ENCODE results near the gene SLC51B.
A peak's percentile ranks its signal among the peaks of the same experiment; 100 is the strongest.
"Not testable (repeated sequence)": the region's sequence is repeated elsewhere in the genome, so short reads cannot be mapped to it uniquely, and the experiment has no call there.

SLC51B gene

DNA sequence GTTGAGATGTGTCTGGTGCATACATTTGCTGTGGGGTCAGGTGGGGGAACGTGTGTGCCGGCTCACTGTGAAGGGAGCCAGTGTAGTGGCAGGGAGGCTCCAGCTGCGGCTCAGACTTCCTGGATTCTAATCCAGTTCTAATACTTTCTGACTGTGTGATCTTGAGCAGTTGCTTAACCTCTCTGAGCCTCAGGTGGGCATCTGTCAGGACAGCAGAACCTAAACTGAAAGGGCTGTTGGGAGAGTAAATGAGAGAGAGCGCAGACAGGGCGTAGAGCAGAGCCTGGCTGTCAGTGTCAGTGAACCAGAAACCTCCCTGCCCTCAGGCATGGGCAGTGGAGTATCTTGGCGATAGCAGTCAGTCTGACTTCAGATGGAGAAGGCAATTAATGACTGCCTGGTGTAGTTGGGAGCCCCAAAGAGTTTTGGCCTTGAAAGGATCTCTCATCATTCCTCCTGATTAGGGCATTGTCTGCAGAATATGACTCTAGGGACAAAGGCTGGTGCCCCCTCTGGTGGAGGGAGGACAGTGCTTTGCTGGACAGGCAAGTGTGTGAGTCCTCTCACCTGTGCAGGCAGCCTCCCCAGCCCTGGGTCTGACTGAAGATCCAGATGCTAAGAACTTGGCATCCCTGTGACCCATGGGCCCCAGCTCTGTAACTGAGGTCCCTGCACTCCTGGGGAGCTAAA, 40.9 kb downstream of the SLC51B start:
- DNase-seq: no peak

DNA sequence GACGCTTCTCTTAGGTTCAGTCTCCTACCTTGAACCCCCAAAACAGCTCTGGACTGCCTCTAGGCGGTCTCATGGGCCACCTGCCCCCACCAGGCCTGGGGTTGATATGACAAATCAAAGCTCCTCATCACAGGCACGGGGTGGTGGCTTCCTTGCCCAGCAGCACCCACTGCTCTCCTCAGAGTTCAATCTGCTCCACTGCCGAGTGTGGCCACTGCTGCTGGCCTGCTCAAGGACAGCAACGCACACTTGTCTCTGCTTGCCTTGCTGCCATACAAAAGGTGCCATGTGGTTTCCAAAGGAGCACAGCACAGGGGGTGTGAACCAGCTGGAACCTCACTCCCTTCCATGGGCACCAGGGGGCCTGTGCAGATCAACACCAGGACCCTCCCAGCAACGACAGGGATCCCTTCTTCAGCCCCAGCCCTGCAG, 41.5 kb downstream of the SLC51B start:
- no peak for DNase-seq

DNA sequence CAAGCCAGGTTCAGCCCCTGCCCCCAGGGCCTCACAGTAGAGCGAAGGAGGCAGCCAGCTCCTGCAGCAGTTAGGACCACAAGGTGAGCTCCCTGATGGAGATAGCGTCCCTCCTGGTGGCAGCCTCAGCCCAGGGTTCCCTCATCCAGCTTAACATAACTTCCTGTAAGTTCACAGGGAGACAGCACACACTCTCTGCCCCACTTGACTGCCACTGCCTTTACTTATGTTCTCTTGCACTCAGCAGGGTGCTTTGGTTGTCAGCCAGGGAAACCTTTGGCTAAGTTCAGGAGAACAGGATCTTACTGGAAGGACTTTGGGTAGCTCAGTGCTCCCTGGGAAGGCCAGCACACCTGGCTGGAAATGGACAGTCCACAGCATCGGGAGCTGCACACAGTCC, 42.2 kb downstream of the SLC51B start:
- DNase-seq: peak; percentile 42

DNA sequence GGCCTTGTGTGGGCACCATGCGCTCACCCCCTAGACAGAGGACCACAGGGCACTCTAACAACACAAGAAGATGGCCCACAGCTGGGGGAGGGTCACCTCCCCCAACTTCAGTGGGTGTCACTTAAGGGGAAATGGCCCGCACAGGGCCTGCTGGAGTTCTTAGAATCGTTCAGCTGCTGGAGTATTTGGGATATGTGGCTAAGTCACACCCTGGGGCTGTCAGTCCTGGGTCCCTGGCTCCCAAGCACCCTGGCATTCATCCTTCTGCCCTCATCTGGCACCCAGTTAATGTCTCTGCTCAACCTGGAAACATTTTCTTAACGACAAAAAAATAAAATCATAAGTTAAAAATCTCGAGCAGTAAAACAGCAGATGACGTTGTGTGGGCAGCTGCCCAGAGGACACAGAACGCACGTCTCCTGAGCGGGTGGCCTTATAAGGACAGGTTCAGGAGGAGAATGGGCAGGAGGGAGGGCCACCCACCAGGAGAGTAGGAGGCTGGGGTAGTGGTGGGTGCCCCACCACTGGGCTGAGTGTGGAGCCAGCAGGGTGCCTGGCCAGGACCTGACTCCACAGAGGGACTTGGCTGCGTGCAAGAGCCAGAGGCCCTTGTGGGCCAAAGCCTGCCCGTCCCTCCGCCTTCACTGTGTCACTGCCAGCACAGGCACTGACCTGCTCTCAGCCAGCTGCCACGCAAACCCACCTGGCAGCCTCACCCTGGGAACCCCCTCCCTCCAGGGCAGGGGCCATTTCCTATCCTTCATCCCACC, 42.9 kb downstream of the SLC51B start:
- DNase-seq: no peak

DNA sequence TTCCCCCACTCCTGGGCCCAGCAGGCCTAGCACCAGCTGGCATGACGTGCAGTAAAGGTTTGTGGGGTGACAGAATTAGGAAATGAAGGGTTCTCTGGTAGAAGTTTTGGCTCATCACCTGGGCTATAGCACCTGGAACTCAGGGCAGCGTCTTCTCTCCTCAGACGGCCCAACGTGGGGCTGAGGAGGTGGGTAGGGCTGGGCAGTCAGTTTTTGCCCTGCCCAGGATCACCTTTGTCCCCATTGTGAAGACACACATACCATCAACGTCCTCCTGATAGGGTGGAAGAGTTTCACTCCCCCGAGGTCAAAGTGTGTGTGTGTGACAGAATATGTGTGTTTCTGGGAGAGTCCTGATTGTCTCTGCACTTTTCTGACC, 43.4 kb downstream of the SLC51B start:
- DNase-seq: no peak

DNA sequence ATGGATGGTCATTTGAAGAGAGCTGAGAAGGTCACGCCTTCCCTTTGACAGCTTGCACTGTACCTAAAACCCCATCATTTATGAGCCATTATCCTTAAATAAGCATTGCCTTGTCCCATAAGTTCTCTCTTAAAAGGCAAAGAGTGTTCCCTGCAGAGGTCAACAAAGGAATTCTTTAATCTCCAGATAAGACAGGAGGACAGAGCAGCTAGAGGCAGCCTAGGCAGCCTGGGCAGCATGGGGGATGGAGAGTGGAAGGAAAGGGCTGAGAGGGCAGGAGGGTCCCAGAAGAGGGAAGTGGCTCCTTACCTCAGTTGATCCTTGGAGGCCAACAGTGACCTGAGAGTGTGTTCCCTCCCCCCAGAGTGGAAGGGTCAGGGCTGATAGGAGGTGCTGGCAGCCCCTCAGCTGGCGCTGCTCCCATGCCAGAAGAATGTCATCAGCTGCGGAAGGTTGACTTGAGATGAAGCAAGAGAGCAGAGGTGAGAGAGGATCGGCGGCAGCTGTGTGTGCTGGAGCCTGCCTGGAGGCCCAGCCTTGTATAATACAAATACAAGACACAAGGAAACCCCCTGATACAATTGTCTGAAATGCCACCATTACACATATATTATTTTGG, 44.1 kb downstream of the SLC51B start:
- DNase-seq: no peak

DNA sequence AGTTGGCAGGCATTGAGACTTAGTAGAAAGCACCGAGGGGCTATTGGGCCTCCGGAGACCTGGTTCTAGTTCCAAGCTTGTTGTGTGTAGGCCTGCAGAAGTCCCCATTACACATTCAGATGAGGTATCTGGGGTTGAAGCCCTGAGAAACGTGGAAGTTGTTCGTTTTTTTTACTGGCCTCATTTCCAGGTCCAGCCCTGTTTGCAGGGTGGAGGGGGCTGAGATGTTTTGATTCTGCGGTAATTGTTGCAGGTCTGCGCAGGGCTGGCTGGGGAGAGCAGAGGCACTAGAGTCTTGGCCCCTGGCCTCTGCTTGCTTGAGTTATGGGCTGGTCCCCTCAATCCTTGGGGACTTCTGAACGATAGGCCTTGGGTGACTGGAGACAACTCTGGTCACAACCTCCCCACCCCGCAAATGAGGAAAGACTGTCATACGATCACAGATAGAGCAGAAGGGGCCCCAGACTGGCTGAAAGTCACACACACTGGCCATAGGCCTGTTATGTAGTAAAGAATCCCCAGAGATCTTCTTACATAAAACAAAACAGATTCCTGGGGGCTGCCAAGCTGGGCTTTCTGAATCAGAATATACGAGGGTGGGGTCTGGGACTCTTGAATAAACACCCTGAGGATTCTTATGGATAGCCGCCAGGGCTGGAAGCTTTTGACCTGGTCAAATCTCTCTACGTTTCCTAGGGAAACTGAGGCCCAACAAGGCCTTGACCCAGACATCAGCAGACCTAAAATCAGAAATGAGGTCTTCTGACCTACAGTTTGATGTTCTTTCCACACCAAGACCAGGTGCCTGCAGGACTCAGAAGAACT, 47.0 kb downstream of the SLC51B start:
- no peak for DNase-seq

DNA sequence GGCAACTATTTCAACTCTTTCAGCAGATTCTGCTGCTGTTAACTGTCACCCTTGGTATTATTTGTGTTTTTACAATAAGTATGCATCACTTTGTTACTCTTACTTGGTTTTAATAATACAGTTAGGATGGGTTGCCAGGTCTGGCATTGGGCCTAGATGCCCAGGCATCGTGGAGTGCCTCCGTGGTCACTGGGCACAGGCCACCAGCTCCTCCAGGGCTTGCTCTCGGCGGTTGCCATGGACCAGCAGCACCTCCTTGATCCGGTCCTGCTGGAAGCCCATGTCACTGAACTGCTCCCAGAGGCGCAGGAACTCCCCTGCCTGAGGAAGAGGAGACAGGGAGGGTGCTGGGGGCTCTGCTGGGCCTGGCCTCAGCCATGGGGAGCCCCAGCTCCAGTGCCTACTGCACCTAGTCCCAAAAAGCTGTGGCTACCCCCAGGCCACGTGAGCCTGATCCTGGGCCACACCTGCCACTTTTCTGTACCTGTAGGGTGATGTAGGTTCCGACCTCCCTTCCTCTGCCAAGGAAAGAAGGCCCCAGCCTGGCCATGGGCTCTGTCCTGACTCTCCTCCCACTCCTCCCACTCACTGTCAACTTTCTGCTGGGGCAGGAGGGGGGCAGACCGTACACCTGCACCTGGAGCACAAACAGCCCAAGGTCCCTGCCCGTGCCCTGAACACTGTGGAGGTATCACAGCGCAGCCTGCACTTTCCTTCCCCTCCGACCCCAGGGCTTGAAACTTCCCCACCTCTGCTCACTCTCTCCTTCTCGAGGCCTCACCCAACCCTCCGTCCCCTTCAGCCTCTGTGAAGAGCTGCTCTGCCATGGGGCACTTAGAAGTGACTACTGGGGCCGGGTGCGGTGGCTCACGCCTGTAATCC, 48.0 kb downstream of the SLC51B start:
- DNase-seq: no peak

DNA sequence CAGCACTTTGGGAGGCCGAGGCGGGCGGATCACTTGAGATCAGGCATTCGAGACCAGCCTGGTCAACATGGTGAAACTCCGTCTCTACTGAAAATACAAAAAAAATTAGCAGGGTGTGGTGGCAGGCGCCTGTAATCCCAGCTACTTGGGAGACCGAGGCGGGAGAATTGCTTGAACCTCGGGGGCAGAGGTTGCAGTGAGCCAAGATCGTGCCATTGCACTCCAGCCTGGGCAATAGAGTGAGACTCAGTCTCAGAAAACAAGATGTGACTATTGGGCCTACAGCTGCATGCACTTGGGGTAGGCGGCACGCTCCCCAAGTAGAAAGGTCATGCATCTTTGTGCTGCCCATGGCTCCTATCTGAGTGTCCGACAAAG, 48.6 kb downstream of the SLC51B start:
- not testable (repeated sequence) for DNase-seq

DNA sequence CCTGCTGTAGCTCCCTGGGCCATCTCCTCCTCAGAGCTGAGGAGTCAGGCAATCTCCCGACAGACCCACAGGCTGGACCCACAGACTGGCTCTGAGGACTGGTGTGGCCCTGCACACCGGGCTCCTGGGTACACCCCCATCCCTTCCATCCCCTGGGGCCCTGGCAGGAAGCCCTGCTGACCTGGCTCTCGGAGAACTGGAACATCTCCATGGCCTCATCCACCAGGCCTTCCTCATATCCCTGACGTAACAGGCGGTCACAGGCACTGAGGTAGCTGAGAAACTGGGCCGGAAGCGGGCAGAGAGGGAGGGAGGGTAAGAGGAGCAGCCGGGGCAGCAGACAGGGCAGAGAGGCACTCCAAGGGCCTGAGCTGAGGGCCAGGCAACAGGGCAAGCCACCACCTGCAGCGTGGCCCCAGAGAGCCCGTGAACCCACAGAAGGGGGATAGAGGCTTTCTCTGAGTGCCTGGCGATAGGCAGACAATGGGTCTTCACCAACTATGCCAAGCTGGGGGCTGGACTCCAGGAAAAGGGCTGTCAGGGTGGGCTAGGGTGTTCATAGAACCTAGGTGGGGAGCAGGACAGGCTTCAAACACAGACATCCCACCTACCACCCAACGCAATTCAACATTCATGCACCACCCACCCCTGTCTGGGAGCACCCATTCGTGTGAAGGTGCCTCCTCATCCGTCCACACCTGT, 49.3 kb downstream of the SLC51B start:
- DNase-seq: no peak

DNA sequence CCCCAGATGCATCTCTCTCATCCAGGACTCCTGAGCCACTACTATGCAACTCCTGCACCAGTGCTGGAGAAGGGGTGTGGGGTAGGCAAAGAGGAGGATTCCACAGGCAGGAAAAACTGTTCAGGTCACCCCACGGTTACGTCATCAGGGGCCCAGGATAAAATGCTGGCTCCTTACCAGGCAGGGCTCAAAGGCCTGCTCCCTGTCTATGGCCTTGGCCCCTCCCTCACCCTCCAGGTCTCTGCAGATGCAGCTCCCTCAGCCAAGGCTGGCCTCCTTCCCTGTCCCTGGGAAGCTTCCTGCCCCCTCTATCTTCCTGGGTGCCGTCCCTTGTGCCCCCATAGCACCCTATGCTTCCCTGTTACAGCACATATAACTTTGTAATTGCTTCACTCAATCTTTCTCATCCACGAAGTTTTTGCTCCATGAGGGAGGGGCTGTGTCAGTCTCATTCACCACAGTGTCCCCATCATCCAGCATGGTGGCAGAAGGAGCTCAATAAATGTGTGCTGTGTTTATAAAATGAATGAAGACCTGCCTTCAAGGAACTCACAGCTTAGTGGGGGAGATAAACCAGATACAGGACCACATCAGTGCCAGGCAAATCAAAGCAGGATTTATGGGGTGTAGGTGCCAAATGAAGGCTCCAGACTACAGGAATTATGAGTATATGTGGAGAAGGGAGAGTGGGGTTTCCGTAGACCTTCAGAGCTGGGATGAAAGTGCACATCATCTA, 50.0 kb downstream of the SLC51B start:
- DNase-seq: no peak

DNA sequence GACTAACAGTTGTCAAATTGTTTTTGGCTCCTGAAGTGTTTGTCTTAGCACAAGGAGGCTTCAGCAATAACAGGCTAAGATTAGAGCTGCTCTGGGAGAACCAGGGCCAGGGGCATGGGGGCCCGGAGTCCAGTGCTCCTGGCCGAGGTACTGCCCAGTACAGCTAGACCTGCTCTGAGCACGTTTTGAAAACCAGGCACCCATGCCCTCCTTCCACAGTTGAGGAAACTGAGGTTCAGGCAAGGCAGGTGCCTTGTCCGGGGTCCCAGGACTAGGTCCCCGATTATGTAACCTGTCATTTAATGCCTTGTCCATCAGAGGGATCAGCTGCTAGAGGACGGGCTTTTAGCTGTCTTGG, 50.5 kb downstream of the SLC51B start:
- no peak for DNase-seq

DNA sequence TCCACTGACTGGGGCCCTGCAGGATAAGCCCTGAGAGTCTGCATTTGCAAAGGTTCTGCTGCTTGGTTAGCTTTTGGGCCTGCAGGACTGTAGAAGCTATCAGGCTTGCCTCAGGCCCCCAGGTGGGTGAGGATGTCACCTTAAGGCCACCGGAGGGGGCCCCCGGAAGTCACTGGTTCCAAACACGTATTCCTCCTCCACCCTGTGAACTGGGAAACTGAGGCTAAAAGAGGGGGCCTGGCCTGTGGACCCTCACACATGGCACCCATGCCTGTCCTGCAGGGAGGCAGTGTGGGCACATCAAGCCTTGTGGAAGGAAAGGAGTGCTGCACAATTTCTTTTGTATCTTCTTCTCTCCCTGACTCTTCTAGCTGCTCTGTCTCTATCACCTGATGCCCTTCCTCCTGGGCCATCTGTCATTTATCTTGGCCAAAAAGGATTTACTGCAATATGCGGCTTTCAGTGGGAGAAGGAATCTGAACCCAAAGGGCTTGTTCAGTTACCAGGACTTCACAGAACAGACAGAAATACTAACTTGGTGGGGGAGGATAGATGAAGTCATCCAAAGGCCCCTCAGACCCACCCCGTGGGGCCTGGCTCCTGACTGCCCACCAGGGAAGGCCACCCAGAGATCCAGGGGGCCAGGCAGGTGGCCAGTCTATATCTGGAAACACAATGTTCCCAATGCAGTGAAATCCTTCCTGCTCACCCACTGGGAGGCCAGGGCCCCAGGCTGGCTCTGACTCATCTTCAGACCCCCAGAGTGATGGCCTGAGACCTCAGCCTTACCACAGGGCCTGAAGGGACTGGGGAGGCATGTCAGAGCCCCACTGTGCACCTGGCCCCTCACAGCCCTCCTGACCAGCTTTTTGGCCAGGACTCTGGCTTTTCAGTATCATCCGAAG, 51.5 kb downstream of the SLC51B start:
- no peak for DNase-seq

DNA sequence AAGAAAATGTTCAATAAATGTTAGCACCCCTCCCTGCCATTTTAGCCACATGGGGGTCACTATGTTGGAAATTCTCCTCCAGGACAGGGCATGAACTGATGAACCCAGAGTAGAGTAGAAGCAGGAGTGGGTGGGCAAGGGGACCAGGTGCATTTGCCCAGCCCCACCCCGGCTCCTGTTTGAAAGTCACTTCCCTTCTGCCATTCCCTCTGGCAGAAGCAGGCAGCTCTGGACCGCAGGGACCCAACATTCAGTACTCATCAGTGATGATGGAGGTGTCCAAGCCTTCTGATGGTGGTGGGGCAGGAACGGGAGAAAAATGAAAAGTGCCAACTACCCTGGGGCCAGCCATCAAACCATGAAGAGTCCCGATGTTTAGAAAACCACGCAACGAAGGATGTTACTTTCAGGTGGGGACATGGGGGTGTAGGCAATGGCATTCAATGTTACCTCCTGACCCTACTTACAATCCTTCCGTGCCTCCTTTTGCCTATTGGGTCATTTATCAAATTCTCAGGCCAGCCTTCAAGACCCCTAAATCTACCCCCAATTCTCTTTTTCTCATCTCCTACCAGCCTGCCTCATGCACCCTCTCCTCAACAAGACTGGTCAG, 52.6 kb downstream of the SLC51B start:
- no peak for DNase-seq

DNA sequence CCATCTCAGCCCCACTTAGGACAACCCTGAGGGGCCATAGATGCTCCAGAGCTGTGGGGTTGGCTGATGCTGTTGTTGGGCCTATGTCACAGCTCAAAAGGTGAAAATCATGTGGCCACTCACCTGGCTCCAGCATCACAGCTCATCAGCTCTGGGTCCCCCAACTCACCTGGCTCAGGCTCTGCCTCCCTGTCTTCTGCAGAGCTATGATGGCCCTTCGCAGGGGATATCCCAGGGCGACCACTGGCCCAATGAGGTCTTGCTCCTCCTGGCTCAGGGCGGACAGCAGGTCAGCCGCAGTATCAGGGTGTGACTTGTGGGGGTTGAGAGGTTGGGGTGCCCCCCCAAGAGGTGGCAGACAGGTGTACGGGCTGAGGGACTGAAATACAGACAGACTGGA, 54.1 kb downstream of the SLC51B start:
- no peak for DNase-seq

DNA sequence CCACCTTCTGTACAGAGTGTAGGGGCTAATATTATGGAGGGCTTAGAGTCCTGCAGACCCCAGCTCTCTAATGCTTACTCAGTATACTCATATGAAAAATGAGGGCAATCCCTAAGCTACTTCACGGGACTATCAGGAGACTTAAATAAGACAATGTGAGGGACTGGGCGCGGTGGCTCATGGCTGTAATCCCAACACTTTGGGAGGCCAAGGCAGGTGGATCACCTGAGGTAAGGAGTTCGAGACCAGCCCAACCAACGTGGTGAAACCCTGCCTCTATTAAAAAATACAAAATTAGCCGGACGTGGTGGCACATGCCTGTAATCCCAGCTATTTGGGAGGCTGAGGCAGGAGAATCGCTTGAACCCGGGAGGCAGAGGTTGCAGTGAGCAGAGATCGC, 54.6 kb downstream of the SLC51B start:
- DNase-seq: not testable (repeated sequence)

DNA sequence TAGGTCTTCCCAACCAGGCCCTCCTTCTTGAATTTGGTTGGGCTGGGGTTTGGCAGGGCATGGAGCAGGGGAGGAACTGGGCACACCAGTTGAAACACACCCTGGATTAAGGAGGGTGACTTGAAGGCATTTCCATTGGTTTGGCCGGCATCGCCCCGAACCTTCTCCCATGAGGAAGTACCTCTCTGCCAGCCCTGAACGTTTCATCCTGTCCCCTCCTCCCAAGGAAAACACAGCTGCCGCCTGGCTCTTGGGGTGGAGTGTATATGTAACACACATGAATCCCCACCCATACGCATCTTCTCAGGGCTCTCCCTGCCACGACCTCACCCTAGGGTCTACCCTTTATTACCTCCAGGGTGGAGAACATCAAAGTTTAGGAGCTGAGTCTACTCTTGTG, 55.3 kb downstream of the SLC51B start:
- DNase-seq: no peak

DNA sequence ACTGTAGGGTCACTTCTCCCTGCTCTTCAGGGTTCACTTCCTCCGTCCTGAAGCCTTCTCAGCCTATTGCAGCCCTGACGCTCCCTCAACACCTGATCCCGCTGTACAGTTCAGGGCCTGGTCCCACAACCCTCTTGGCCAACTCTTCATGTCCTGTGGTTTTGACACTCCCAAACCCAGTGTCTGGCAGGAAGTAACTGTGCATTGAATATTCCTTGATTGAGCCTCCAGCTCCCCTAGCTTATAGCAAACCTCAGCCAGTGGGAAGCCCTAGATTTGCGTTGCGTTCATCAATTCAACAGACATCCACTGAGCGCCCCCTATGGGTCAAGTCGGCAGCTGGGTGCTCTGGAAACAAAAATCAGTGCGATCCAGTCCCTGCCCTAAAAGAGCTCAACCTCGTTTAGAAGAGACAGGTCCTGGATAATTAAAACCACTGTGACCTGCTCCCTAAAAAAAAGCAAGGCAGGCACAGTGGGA, 56.3 kb downstream of the SLC51B start:
- no peak for DNase-seq
